Duodenal mucosa (tissue), 2 donors: ENCODE results near the gene CPVL.

Experiments used
- H3K27ac ChIP-seq: one replicate; pipeline ENCODE4 v1.7.0; 2013; ENCODE audit warnings: low read depth, low read length
- H3K27me3 ChIP-seq, 2 donors: one replicate each; pipeline ENCODE4 v1.7.0; 2013; ENCODE audit warnings: low read length in 2 of 2, control low read depth in 1 of 2; ENCODE audit not compliant: insufficient read depth in 2 of 2, control insufficient read depth in 1 of 2
- H3K36me3 ChIP-seq, 2 donors: one replicate each; pipeline ENCODE4 v1.7.0; 2013; ENCODE audit warnings: low read length in 2 of 2, control low read depth in 1 of 2; ENCODE audit not compliant: insufficient read depth in 2 of 2, control insufficient read depth in 1 of 2
- H3K4me1 ChIP-seq, 2 donors: one replicate each; pipeline ENCODE4 v1.7.0; 2013; ENCODE audit warnings: low read length in 2 of 2, control low read depth in 1 of 2; ENCODE audit not compliant: insufficient read depth in 2 of 2, control insufficient read depth in 1 of 2
- H3K4me3 ChIP-seq, 2 donors: one replicate each; pipeline ENCODE4 v1.7.0; 2013; ENCODE audit warnings: low read length in 2 of 2, low read depth in 1 of 2
- H3K9ac ChIP-seq, 2 donors: one replicate each; pipeline ENCODE4 v1.7.0; 2013; ENCODE audit warnings: low read length in 2 of 2, low read depth in 1 of 2
- H3K9me3 ChIP-seq, 2 donors: one replicate each; pipeline ENCODE4 v1.7.0; 2013; ENCODE audit warnings: low read length in 2 of 2, control low read depth in 1 of 2; ENCODE audit not compliant: control insufficient read depth in 1 of 2

Gene CPVL

GRCh38 chr7:29113384-29114102 lies 32.8 kb downstream of the CPVL start:
- H3K4me3 ChIP-seq, result no peak overlapping the region
- no peak overlapping the region for H3K27ac ChIP-seq
- no peaks in the 10 kb centered on the region for H3K36me3 ChIP-seq
- no peaks in the 10 kb centered on the region for H3K9me3 ChIP-seq
- no peaks in the 10 kb centered on the region for H3K4me1 ChIP-seq
- H3K9ac ChIP-seq, result no peak overlapping the region
- H3K27me3 ChIP-seq, result no peaks in the 10 kb centered on the region

- H3K4me3 ChIP-seq, result no peak overlapping the region
- H3K9ac ChIP-seq, result no peak overlapping the region
- H3K27me3 ChIP-seq, result no peaks in the 10 kb centered on the region
- H3K36me3 ChIP-seq, result no peaks in the 10 kb centered on the region
- no peak overlapping the region for H3K27ac ChIP-seq
- no peaks in the 10 kb centered on the region for H3K9me3 ChIP-seq
- H3K4me1 ChIP-seq, result no peaks in the 10 kb centered on the region
These were observed 33.6 kb downstream of the CPVL start for GRCh38 chr7:29112721-29113120.

DNA sequence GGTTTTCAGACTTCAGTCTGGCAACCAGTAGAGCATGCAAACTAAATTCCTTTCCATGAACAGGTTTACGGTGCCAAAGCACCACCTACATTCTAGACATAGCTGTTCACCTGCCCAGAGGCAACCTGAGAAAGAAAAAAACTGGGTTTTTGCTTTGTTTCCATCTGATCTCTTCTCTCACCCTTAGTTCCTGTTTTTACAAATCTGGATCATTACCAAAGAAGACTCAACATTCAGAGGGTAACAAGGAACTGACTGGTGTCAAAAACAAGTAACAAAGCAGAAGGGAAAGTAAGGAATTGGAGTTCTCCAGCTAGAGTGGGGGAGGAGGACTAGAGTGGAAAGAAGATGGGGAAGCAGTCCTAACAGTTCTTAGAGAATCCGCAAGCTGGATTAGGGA lies 36.4 kb downstream of the CPVL start:
- no peak overlapping the region for H3K27ac ChIP-seq
- H3K9me3 ChIP-seq, result no peaks in the 10 kb centered on the region

GRCh38 chr7:29109358-29109757 lies 37.0 kb downstream of the CPVL start:
- Histone ChIP-seq H3K9ac (no peak overlapping the region), H3K9me3 (no peaks in the 10 kb centered on the region), H3K27me3 (no peaks in the 10 kb centered on the region), H3K4me1 (no peaks in the 10 kb centered on the region), H3K36me3 (no peaks in the 10 kb centered on the region), H3K27ac (no peak overlapping the region), H3K4me3 (no peak overlapping the region)

More for the DNA sequence above, 36.4 kb downstream of the CPVL start:
- no peaks in the 10 kb centered on the region for H3K27me3 ChIP-seq
- no peak overlapping the region for H3K4me3 ChIP-seq
- H3K9ac ChIP-seq, result no peak overlapping the region
- H3K4me1 ChIP-seq, result no peaks in the 10 kb centered on the region
- H3K36me3 ChIP-seq, result no peaks in the 10 kb centered on the region

- Histone ChIP-seq H3K27me3 (no peaks in the 10 kb centered on the region), H3K4me3 (no peak overlapping the region), H3K36me3 (no peaks in the 10 kb centered on the region), H3K9ac (no peak overlapping the region), H3K4me1 (no peaks in the 10 kb centered on the region), H3K9me3 (no peaks in the 10 kb centered on the region), H3K27ac (no peak overlapping the region)
These were observed 39.3 kb downstream of the CPVL start for GRCh38 chr7:29107056-29107455.

GRCh38 chr7:29106669-29106988 lies 39.7 kb downstream of the CPVL start:
- H3K9ac ChIP-seq, result no peak overlapping the region
- no peak overlapping the region for H3K27ac ChIP-seq
- no peak overlapping the region for H3K4me3 ChIP-seq
- H3K4me1 ChIP-seq, result no peaks in the 10 kb centered on the region
- no peaks in the 10 kb centered on the region for H3K27me3 ChIP-seq
- no peaks in the 10 kb centered on the region for H3K36me3 ChIP-seq
- H3K9me3 ChIP-seq, result no peaks in the 10 kb centered on the region

- no peaks in the 10 kb centered on the region for H3K4me1 ChIP-seq
- H3K9ac ChIP-seq, result no peak overlapping the region
- H3K36me3 ChIP-seq, result no peaks in the 10 kb centered on the region
- H3K27me3 ChIP-seq, result no peaks in the 10 kb centered on the region
- H3K27ac ChIP-seq, result no peak overlapping the region
- H3K9me3 ChIP-seq, result no peaks in the 10 kb centered on the region
- no peak overlapping the region for H3K4me3 ChIP-seq
These were observed 40.3 kb downstream of the CPVL start for GRCh38 chr7:29105752-29106668.

DNA sequence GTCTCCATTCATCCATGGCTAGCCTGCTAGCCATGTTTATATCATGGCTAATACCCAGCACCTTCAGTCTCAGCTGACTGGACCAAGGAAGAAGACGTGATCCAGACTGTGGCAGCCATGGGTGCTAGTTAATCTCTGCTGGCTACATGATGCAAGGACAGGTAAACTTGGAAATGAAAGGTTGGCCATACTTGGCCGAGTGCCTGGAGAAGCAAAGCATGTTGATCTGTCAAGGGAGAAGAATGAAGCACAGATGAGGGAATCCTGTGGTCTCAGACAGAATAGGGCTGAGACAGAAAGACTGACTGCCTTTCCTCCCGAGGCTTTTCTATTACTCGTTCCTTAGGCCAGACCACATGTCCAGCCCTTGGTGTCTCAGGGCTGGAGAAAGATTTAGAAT lies 41.1 kb downstream of the CPVL start:
- H3K27me3 ChIP-seq, result no peaks in the 10 kb centered on the region
- H3K36me3 ChIP-seq, result no peaks in the 10 kb centered on the region
- H3K9ac ChIP-seq, result no peak overlapping the region
- H3K27ac ChIP-seq, result no peak overlapping the region
- no peaks in the 10 kb centered on the region for H3K9me3 ChIP-seq
- H3K4me1 ChIP-seq, result no peaks in the 10 kb centered on the region
- H3K4me3 ChIP-seq, result no peak overlapping the region

DNA sequence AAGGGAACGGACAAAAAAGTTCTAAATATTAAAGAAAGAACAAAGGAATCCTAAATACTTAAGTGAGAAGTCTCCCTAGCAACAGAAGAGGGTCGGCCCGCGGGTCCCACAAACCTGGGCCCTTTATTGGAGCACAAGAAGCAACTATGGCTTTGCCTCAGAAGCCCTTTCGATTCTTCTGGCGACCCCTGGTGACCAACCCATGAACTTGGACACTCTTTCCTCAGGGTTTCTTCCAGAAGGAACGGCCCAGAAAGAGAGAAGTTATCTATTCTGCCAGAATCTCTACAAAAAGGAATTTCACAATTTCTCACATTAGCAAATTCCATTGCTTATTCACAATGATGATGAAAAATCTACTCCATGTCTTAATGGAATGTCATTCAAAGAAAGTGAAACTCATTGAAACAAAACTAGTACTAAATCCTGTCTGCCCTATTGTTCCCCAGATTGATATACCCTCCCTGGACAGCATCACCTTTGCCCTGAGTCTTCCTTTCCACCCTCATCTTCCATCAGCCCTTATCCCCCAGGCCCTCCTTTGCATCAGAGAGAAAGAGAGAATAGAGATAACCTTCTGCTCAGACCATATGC lies 43.7 kb downstream of the CPVL start:
- Histone ChIP-seq H3K4me3 (no peak overlapping the region), H3K27ac (no peak overlapping the region), H3K36me3 (no peaks in the 10 kb centered on the region), H3K9me3 (no peaks in the 10 kb centered on the region), H3K9ac (no peak overlapping the region), H3K27me3 (no peaks in the 10 kb centered on the region), H3K4me1 (no peaks in the 10 kb centered on the region)

DNA sequence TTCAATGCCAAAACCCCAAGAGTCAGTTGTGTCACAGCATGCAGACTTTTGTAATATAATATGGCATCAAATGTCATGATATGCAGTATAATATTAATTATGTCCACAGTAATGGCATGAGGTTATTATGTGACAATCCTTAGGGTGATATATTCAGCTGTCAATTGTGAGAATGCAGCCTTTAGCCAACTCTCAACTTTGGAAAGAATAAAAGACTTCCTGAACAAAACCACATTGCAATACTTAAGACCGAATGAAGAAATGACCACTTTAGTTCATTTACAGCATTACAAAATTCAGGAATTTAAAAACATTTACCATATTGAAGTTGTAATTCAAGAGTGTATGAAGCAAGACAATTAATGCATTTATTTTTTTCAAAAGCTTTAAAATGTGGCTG lies 45.4 kb downstream of the CPVL start:
- Histone ChIP-seq H3K27ac (no peak overlapping the region), H3K4me1 (no peaks in the 10 kb centered on the region), H3K4me3 (no peak overlapping the region), H3K9ac (no peak overlapping the region), H3K27me3 (no peaks in the 10 kb centered on the region), H3K36me3 (no peaks in the 10 kb centered on the region), H3K9me3 (no peaks in the 10 kb centered on the region)
